ENCODE measurements around the gene ROBO1. TPM values are rescaled to one million over a fixed set of nuclear protein-coding genes. Genes with fewer than 3 reads are reported as not detected.
"Not testable (repeated sequence)": the region's sequence is repeated elsewhere in the genome, so short reads cannot be mapped to it uniquely, and the experiment has no call there.

Gene ROBO1
- polyA plus RNA-seq, 4 donors = 88.9 to 114 (median 107) TPM

DNA sequence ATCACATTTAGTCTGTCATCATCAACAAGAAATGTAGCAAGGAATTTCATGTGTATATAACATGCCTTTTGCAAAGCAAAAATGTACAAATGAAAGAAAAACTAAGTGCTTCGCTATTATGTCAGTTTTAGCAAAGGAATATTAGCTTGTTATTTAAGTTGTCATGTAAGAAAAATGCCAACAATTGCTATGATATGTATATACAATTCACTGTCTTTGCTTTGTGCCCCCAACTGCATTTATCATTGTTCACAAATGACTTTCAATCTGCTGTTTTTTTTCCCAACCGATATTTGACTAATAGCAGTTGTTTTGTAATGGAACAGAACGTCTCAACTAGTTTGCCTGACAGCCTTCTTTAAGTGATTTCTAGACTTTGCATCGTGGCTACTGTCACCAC, 207.1 kb downstream of the ROBO1 start:
- no peak for DNase-seq (ENCODE audit: low read depth in 4 of 4, low spot score in 2 of 4)

DNA sequence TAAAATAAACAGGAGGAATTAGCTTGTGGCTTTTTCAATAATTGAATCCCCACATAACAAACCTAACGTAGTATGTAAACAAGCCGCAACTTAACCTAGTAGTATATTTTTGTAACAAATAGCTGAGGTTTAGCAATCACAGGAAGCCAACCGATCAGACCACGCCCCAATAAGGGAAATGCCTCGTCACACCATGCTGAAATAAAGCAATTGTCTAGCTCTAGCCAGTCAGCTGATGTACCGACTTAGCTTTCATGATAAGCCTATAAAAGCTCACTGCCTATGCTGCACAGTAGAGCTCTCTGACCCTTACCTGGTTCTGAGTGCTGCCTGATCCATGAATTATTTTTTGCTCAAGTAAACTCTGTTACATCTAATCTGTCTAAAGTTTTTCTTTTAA, 208.9 kb downstream of the ROBO1 start:
- DNase-seq (ENCODE audit: low read depth in 4 of 4, low spot score in 2 of 4) = no peak

DNA sequence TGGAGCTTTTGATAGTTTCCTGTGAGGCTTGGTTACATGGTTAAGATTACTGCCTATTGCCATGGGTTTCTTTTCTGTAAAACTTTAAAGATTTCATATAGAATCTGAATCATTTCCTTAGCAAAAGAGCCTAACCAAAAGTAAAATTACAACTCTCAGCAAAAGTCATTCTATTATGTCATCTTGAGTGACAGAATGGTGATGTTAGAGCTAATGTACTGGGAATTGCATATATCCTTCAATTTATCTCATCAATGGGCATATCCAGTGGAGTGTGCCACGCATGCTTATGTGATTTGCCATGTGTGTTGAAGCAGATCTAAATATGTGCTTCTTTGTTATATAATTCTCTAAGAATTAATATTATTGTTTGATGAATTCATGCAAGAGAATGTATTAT, 212.1 kb downstream of the ROBO1 start:
- DNase-seq (ENCODE audit: low read depth in 4 of 4, low spot score in 2 of 4) = no peak

DNA sequence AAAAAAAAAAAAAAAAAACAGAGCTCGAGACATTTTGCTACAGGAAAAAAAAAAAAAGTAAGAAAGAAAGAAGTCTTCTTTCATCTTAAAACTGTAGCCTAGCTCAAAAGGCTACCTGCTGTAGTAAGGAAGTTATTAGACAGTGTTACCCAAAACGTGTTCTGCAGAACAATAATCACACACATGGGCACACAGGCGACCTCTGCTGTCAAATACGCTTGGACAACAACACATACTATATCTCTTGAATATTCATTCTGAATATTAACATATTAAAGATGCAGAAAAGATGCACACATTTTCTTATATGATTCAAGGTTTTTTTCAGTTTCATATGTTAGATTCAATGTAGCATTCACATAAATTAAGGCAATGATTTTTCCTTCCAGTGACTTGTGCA, 215.8 kb downstream of the ROBO1 start:
- no peak for DNase-seq (ENCODE audit: low read depth in 4 of 4, low spot score in 2 of 4)

DNA sequence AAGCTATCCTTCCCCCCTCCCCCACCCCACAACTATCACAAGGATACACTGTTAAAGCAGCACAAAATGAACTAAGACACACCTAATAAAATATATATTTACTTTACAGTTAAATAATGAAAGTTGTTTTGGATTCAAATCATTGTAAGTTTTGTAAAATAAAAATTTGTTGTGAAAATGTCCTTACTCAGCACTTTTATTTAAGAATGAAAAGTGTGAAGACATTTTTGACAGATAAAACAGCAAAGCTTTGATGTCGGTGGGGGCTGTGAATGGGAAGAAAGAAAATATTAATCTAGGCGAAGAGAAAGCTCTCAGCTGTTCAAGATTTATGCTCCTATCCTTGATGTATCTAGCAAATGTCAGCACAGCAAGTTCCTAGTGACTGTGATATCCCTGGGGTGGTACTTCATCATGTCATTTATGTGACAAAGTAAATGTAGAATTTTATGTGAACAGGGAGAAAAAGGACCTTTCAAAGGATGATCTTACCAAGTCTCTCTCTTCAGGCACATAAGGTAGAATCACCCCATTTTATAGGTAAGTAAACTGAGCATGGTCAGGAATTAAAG, 216.4 kb downstream of the ROBO1 start:
- no peak for DNase-seq (ENCODE audit: low read depth in 4 of 4, low spot score in 2 of 4)

DNA sequence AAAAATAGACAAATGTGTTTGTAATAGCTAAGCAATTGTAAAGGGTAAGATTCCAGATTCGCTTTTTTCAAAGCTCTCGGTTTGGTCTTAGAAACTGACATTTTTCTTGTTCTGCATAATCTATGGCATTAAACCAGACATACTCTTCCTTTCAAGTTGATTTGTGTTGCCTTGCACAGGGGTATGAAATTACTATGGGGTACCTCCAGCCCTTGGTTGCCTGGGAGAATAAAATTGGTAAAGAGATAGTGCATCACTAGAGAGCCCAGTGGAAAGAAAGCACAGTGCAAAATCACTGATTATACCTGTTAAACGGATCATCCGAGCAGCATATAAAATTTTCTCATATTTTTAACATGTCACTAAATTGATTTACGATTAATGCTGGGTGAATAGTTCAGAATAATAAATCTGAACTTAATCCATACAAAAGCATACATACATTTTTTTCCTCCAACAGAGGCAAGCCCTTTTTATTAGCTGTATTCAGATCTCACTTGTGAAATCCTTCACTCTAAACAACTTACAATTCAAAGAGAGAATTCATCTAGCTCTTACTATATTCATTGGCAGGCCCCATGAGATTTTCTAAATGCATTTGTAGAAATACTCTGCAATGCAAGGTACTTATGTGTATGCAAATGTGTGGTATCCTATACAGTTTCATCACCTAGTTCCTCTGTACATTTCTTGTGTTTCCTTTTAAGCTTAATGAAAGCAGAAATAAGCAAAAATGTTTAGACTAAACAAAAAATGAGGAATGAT, 224.4 kb downstream of the ROBO1 start:
- DNase-seq (ENCODE audit: low read depth in 4 of 4, low spot score in 2 of 4) = no peak

DNA sequence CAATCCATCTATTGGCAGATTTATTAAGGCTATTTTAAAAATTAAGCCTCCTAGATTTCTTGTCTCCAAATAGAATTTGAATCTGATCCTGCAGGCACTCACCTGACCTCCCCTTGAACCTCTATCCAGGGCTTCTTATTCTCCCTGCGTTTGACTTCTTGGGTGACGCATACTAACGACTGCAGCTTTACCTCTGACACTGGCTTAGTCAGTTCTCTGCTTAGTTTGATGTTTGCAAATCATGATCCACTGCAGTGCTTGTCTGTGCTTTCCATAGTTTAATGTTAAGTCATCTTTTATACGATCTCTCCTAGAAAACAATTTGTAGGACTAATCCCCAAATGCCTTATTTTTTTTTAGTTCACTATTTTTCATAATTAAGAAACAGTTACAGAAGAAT, 233.1 kb downstream of the ROBO1 start:
- no peak for DNase-seq (ENCODE audit: low read depth in 4 of 4, low spot score in 2 of 4)

DNA sequence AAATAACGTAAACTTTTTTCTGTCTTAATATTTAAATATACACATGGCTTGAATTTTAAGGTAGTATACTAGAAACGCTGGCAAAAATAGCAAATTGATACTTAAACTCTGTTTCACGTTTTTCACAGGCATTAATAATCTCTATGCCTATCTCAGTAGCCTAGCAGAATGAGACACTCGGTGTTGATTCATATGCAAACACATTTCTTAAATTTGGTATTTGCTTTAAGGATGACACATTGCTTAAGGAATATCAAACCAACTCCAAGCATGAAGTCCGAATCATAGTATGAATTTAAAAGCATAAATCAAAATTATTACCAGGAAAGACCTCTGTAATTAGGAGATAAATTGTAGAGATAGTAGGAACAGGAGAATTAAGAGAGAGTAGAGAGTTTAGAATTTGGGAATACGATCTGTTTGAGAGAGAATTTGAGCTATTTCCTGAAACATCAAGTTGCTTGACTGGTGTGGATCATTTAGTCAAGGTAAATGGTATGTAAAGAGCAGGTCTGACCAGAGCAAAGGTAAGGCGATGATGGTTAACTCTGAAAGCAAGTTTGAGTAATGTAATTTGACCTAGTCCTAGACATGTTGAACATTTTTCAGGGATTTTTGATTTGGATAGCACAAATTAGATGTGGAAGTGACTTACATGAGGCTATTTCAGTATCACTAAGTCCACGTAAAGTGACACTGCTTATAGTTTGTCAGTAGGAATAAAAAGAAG, 236.1 kb downstream of the ROBO1 start:
- DNase-seq (ENCODE audit: low read depth in 4 of 4, low spot score in 2 of 4) = no peak

DNA sequence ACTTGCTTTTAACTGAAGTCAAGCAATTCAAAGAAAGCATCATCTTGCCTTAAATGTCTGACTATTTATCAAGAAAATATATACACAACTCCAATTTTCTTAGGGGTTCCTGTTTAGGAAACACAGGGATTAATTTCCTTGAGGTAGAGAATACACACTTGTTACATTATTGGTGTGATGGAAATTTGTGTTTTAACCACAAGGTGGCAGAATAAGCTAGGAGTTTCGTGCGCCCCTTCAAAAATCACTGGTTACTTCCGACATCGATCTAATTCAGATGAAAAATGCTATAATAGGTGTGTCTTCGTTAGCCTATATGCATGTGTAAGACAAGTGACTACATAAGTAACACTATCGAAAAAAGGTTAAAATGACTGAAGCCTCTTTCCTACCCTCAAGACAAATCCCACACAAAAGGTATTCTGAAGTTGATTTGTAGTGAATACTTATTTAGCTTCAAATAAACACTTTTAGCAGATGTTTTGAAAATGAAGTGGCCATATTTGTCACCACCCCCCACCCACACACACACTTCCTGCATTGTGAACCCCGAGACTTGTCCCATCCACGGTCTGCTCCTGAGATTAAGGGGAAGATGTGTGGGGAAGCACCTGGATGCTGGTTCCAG, 246.5 kb downstream of the ROBO1 start:
- peak in 3 of 4 donors; percentile 14 to 36 (median 28) for DNase-seq (ENCODE audit: low read depth in 4 of 4, low spot score in 2 of 4)

DNA sequence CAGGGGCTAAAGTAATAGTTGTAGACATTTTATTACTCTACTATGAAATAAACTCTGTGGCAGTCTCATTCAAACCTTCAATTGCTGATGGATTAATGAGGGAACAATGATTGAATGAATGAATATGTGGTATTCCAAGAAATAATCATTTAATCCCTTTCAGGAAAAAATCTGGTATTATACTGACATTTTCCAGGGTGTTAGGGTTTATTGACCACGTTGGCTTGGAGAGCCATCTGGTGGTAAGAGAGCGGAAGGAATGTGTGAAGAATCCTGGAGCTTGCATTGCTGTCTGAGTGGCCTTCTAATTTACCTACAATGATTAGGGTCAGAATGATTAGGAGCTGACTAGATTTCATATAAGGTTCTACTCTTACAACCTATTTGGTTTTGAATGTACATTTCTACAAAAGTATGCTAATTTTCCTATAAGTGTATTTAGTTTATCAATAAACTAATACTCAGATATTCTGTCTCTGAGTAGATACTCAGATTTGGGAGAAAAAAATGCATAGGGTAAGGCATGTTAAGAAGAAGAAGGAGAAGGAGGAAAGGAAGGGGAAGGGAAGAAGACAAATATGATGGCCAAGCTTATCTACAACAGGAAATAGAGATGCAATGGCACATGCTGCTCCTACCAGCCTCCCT, 249.9 kb downstream of the ROBO1 start:
- peak in 1 of 4 donors; percentile 10 for DNase-seq (ENCODE audit: low read depth in 4 of 4, low spot score in 2 of 4)

DNA sequence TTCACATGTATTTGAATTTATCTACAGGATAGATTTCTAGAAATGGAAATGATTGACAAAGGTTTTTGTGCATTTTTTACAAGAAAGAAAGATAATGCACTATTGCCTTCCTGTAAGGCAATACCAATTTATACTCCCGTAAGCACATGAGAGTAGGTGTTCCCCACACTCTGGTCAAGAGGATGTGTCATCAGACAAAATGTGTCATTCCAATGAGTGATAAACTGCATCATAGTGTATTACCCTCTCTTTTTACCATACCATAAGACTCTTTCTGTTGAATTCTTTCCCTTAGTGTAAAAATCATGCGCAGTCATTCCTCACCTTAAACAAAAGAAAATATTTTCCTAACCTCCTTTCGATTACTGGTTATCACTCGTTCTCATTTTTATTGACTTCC, 251.0 kb downstream of the ROBO1 start:
- DNase-seq (ENCODE audit: low read depth in 4 of 4, low spot score in 2 of 4) = no peak

DNA sequence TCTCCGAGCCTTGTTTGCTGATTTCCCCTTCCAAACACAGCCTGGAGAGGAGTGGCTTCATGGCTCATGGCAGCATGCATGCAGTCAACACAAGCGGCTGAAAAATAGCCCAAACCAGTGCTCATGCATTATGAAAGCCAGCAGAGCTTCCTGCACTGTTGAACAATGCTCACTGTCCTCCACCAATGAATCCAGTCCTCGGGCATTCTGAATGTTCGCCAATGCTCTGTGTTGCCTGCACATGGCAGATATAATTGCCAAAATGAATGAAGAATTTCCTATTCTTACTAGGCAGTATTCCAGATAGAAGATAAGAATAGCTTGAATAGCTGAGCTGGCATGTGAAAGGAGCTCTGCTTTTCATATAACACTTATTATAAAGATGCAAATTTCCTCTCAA, 252.7 kb downstream of the ROBO1 start:
- DNase-seq (ENCODE audit: low read depth in 4 of 4, low spot score in 2 of 4) = no peak

DNA sequence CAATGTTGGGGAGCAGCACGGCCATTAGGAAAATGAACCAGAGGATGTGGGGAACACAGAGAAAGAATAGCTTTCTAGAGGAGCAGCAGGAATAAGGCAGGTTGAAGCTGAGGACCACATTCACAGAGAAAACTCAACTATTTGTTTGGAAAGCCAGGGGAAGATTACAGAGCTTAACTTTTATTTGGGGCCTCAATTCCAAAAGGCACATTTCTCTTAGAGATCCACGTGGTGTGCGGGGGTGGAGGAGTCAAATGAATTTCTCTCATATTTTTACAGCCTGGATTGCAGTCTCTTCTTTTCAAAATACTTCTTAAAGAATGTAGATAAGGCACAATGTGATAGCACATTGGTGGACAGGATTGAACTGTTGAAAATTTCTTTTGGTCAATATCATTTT, 253.7 kb downstream of the ROBO1 start:
- no peak for DNase-seq (ENCODE audit: low read depth in 4 of 4, low spot score in 2 of 4)

DNA sequence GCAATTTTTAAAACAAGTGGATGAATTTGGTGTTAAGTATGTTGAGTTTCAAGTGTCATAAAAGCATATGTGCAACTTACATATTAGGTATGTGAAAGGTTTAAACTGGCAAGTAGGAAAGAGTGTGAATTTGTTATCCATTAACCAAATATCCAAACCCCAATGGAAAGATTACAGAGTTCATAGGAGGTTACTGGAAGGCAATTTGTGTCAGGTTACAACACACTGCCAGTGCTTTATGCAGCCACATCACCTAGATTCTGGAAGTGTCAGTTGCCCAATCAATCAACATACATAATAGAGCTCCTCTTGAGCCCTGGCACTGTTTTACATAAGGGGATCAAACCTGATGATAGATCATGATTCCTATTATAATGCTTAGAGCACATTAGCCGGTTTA, 261.0 kb downstream of the ROBO1 start:
- DNase-seq (ENCODE audit: low read depth in 4 of 4, low spot score in 2 of 4) = no peak

DNA sequence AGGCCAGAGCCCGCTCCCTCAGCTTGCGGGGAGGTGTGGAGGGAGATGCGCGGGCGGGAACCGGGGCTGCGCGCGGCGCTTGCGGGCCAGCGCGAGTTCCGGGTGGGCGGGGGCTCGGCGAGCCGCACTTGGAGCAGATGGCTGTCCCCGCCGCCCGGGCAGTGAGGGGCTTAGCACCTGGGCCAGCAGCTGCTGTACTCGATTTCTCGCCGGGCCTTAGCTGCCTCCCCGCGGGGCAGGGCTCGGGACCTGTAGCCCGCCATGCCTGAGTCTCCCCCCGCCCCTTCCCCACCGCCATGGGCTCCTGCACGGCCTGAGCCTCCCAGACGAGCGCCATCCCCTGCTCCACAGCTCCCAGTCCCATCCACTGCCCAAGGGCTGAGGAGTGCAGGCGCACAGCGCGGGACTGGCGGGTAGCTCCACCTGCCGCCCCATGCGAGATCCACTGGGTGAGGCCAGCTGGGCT, 265.5 kb downstream of the ROBO1 start:
- not testable (repeated sequence) for DNase-seq (ENCODE audit: low read depth in 4 of 4, low spot score in 2 of 4)

DNA sequence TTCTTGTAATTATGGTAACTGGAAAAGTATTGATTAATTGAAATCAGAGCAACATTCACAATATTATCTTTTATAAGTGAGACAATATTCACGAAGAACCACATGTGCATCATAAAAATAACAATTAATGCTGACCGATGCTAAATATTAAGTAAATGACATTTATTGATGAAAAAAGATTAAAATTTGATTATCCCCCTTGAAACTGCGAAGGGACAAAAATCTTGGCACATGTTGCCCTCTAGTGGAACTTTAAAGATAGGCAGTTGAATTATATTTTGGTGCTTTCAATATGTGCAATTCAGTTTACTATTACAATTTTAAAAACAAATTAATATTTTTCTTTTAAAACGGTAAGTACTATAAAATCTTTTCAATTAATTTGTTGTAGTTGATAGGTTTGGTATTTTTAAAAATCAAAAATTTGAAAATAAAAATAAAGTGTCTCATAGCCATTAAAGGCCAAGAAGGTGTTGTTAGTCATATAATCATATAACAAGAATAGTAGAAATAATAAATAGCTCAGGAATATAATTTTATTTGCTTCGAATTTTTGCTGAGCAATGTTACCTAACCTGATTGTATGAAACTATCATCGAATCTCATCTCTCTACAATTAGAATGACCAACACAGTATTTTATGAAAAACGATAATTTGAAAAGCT, 270.2 kb downstream of the ROBO1 start:
- DNase-seq (ENCODE audit: low read depth in 4 of 4, low spot score in 2 of 4) = no peak

DNA sequence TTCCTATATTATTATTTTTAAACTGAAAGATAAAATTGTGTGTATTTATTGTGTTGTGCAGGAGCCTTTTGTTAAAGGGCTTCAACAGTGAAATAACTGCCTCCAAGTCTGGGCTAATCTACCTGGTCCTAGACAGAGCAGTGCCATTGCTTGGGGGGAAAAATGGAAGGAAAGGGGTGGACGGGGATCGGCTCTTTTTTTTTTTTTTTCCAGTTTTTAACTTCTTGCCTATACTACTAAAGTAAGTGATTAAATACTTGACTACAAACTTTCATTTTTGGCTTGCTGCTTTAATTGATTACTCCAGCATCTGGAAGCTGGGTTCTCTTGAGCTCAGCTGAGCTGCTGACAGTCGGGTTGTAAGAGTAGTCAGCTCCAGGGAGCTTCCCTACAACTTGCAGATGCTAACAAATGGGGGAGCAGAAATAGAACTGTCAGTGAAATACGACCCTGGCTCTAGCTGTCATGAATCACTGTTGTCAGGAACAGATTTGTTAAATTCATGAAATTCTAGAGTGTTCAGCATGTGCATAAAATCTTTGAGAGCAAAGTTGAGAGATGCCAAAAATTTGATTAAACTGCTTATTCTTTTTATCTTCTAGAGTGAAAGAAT, 276.7 kb downstream of the ROBO1 start:
- no peak for DNase-seq (ENCODE audit: low read depth in 4 of 4, low spot score in 2 of 4)

DNA sequence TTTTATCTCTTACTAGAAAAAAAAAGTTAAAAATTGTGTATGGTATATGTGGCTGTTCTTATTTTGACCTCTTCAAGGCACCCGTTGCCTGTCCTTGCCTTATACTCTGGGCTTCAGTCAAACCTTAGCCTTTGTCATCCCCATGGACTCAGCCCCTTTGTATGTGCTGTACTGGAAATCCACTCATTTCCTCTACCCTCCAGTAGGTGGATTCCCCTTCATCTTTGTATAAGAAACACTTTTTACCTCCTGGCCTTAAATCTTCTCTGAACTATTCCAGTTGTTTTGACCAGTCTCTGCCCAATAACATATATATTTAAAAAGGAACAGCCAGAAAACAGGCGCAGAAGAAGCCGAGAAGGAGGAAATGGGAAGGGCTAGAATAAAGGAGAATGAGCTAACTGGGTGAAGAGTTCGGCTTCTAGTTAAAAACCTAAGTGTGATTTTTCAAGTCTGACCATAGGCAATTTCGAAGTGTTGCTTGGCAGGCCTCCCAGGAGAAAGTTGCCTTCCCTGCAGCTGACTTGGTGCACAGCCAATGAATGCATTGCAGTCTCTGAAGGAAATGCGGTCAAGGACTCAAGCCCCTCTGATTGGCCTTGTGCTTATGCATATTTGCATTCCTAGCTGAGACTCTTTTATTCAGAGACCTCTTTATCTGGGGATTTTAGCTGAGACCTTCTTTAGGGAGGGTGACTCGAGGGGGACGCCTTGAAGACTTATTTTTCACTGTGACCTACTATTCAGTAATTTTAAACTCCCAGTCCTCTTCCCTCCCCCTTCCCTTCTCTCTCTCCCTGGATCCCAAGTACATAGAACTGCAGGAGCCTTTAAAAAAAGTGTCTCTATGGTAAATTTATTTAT, 277.4 kb downstream of the ROBO1 start:
- DNase-seq (ENCODE audit: low read depth in 4 of 4, low spot score in 2 of 4) = peak; percentile 45 to 70 (median 48)

DNA sequence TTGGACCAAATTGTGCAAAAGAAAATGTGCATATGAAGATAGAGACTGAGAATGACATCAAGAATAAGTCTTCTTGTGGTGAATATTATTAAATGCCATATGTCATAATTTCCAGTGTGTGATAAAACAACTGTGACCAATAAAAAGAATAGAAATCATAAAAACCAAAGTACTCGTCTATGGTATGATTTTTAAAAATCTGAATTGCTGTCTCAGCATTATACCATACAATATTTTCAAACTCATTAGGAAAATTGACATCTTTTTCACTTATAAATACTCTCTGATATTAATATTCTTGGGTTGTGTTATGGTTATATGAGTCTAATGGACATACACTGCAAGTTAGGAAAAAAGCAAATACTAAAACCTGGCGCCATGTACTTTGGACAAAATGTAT, 279.4 kb downstream of the ROBO1 start:
- DNase-seq (ENCODE audit: low read depth in 4 of 4, low spot score in 2 of 4) = no peak
